Activated B cell treated with CpG ODN at 0.5 μM for 24 hours (primary cell): Measurements from ENCODE around the gene OR51B2. TPM values are rescaled to one million over a fixed set of nuclear protein-coding genes. Genes with fewer than 3 reads are reported as not detected.

Experiments used
- ATAC-seq: fragments of 200-7000 bp; cut with Tn5 transposase; one replicate; pipeline ENCODE4 v1.10.0; 2021; ENCODE audit warnings: low read depth, mild to moderate bottlenecking, moderate library complexity
- CTCF ChIA-PET: fragments of 350-600 bp; sonication (Branson Sonifier 250); formaldehyde crosslinking; loops from one replicate; lab custom pipeline; 2021; ENCODE audit warnings: antibody characterized with exemption; lab: Charles Lee
- POLR2A ChIA-PET: fragments of 350-600 bp; sonication (Branson Sonifier 250); formaldehyde crosslinking; loops from one replicate; lab custom pipeline; 2021; ENCODE audit warnings: antibody characterized with exemption; lab: Charles Lee
- DNase-seq: peaks from one replicate; pipeline ENCODE4 v3.0.0; 2022
- H3K27ac Mint-ChIP-seq: one replicate; pipeline ENCODE4 v1.8.0; 2020; ENCODE audit warnings: mixed read lengths
- H3K27me3 Mint-ChIP-seq: one replicate; pipeline ENCODE4 v1.8.0; 2021; ENCODE audit warnings: mixed read lengths
- H3K36me3 Mint-ChIP-seq: one replicate; pipeline ENCODE4 v1.8.0; 2021; ENCODE audit warnings: low read depth, mixed read lengths
- H3K4me1 Mint-ChIP-seq: one replicate; pipeline ENCODE4 v1.8.0; 2021; ENCODE audit warnings: mixed read lengths
- H3K4me3 Mint-ChIP-seq: one replicate; pipeline ENCODE4 v1.8.0; 2020; ENCODE audit warnings: mild to moderate bottlenecking, mixed read lengths
- H3K9me3 Mint-ChIP-seq: one replicate; pipeline ENCODE4 v1.8.0; 2020; ENCODE audit warnings: mixed read lengths
- intact Hi-C: fragments of 100-400 bp; cut with micrococcal nuclease; formaldehyde crosslinking; loops from one replicate; pipeline ENCODE4 v1.15.1; 2024
- total RNA-seq: library from RNA; stranded (reverse); gene quantifications from 2 replicates; pipeline ENCODE4 v1.2.3, GENCODE V29; 2022
- TF ChIP-seq, protein P1 (sequence below): fragments of 200-600 bp; IDR thresholded peaks from one replicate; pipeline ENCODE4 v1.8.0; 2022; ENCODE audit warnings: antibody characterized with exemption, mild to moderate bottlenecking

The OR51B2 gene
- total RNA-seq, 1 donor from 2014 or later, result not detected

- Mint-ChIP-seq H3K27me3 (no peaks in the 10 kb centered on the region), H3K4me3 (no peak overlapping the region), H3K9me3 (no peaks in the 10 kb centered on the region), H3K36me3 (no peaks in the 10 kb centered on the region), H3K4me1 (no peaks in the 10 kb centered on the region), H3K27ac (no peak overlapping the region)
- TF ChIP-seq, protein P1, sequence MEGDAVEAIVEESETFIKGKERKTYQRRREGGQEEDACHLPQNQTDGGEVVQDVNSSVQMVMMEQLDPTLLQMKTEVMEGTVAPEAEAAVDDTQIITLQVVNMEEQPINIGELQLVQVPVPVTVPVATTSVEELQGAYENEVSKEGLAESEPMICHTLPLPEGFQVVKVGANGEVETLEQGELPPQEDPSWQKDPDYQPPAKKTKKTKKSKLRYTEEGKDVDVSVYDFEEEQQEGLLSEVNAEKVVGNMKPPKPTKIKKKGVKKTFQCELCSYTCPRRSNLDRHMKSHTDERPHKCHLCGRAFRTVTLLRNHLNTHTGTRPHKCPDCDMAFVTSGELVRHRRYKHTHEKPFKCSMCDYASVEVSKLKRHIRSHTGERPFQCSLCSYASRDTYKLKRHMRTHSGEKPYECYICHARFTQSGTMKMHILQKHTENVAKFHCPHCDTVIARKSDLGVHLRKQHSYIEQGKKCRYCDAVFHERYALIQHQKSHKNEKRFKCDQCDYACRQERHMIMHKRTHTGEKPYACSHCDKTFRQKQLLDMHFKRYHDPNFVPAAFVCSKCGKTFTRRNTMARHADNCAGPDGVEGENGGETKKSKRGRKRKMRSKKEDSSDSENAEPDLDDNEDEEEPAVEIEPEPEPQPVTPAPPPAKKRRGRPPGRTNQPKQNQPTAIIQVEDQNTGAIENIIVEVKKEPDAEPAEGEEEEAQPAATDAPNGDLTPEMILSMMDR, result no peak
- no peak for DNase-seq
- intact Hi-C loops, result no loop called here
- ChIA-PET CTCF (no interaction called here), POLR2A (no interaction called here)
- no peak for ATAC-seq
These were observed 47.4 kb downstream of the OR51B2 start for GRCh38 chr11:5276697-5277096.

DNA sequence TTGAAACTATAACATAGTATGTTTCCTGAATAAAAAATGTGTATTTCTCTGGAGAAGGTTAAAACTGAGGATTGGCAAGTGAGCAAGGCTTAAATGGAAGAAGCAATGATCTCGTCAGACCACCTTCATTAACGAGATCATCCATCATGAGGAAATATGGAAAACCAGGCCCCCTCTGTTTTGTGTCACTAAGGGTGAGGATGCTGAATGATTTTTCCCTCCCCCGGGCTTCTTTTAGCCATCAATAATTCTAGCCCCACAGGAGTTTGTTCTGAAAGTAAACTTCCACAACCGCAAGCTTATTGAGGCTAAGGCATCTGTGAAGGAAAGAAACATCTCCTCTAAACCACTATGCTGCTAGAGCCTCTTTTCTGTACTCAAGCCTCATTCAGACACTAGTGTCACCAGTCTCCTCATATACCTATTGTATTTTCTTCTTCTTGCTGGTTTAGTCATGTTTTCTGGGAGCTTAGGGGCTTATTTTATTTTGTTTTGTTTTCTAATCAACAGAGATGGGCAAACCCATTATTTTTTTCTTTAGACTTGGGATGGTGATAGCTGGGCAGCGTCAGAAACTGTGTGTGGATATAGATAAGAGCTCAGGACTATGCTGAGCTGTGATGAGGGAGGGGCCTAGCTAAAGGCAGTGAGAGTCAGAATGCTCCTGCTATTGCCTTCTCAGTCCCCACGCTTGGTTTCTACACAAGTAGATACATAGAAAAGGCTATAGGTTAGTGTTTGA, 48.6 kb downstream of the OR51B2 start:
- DNase-seq (no peak), ATAC-seq (no peak)
- POLR2A ChIA-PET, result no interaction called here
- TF ChIP-seq, protein P1, result no peak
- Mint-ChIP-seq H3K4me1 (no peaks in the 10 kb centered on the region), H3K9me3 (no peaks in the 10 kb centered on the region), H3K27me3 (no peaks in the 10 kb centered on the region), H3K4me3 (no peak overlapping the region), H3K27ac (no peak overlapping the region), H3K36me3 (no peaks in the 10 kb centered on the region)
- CTCF ChIA-PET, result no interaction called here
- intact Hi-C loops, result no loop called here

GRCh38 chr11:5274395-5274794, 49.7 kb downstream of the OR51B2 start:
- H3K27me3 Mint-ChIP-seq, result no peaks in the 10 kb centered on the region
- POLR2A ChIA-PET, result no interaction called here

More at GRCh38 chr11:5274395-5274794, 49.7 kb downstream of the OR51B2 start:
- ATAC-seq (no peak), DNase-seq (no peak)
- no peaks in the 10 kb centered on the region for H3K4me1 Mint-ChIP-seq
- TF ChIP-seq, protein P1, result no peak
- H3K27ac Mint-ChIP-seq, result no peak overlapping the region
- H3K4me3 Mint-ChIP-seq, result no peak overlapping the region
- intact Hi-C loops, result no loop called here
- CTCF ChIA-PET, result no interaction called here
- no peaks in the 10 kb centered on the region for H3K9me3 Mint-ChIP-seq
- no peaks in the 10 kb centered on the region for H3K36me3 Mint-ChIP-seq

Other genes starting within 250 kb of the OR51B2 start
- gene OR52A5, start 185.9 kb downstream of the OR51B2 start, total RNA-seq, result not detected in 2 replicates
- not detected in 2 replicates for gene OR52A1, start 169.5 kb downstream of the OR51B2 start, total RNA-seq
- not detected in 2 replicates for gene OR51V1, start 123.6 kb downstream of the OR51B2 start, total RNA-seq
- gene HBB, start 97.2 kb downstream of the OR51B2 start, total RNA-seq, result 147 and 157 TPM in 2 replicates
- not detected in 2 replicates for gene HBD, start 89.8 kb downstream of the OR51B2 start, total RNA-seq
- gene HBG1, start 74.4 kb downstream of the OR51B2 start, total RNA-seq, result not detected in 2 replicates
- gene HBG2, start 69.5 kb downstream of the OR51B2 start, total RNA-seq, result not detected in 2 replicates
- not detected in 2 replicates for gene HBE1, start 54.4 kb downstream of the OR51B2 start, total RNA-seq
- gene OR51B4, start 22.4 kb downstream of the OR51B2 start, total RNA-seq, result not detected in 2 replicates
- gene OR51B5, start 19.2 kb upstream of the OR51B2 start, total RNA-seq, result 0.27 TPM in 1 of 2 replicates, not detected in the other
- gene OR51B6, start 27.2 kb upstream of the OR51B2 start, total RNA-seq, result not detected in 2 replicates
- gene OR51M1, start 59.5 kb upstream of the OR51B2 start, total RNA-seq, result not detected in 2 replicates
- gene OR51Q1, start 97.8 kb upstream of the OR51B2 start, total RNA-seq, result not detected in 2 replicates
- not detected in 2 replicates for gene OR51I1, start 117.2 kb upstream of the OR51B2 start, total RNA-seq
- gene OR51I2, start 125.0 kb upstream of the OR51B2 start, total RNA-seq, result not detected in 2 replicates
- gene OR52D1, start 164.4 kb upstream of the OR51B2 start, total RNA-seq, result not detected in 2 replicates
- 0.16 and 0.29 TPM in 2 replicates for gene UBQLN3, start 185.7 kb upstream of the OR51B2 start, total RNA-seq
- 0.29 and 0.34 TPM in 2 replicates for gene UBQLNL, start 192.4 kb upstream of the OR51B2 start, total RNA-seq
- 0.20 and 0.22 TPM in 2 replicates for gene OR52H1, start 224.2 kb upstream of the OR51B2 start, total RNA-seq